WI38 (cell line): ENCODE measurements around the gene PAX5.

Source experiments
- H3K4me3 ChIP-seq: 2 replicates; pipeline ENCODE4 v1.5.1; 2011; ENCODE audit warnings: low read depth, mild to moderate bottlenecking, control low read depth, low read length
- CTCF ChIP-seq: IDR thresholded peaks from 2 replicates; pipeline ENCODE4 v1.5.1; 2012; ENCODE audit warnings: low read depth, mild to moderate bottlenecking, control low read depth, low read length

PAX5 gene

GRCh38 chr9:36912620-36913019, 121.4 kb downstream of the PAX5 start:
- TF ChIP-seq CTCF = no peak
- no peak overlapping the region for H3K4me3 ChIP-seq

- TF ChIP-seq CTCF = no peak
Observed at GRCh38 chr9:36911601-36912412, 122.3 kb downstream of the PAX5 start.

GRCh38 chr9:36911037-36911436, 123.0 kb downstream of the PAX5 start:
- no peak for TF ChIP-seq CTCF
- no peak overlapping the region for H3K4me3 ChIP-seq

More at GRCh38 chr9:36911601-36912412, 122.3 kb downstream of the PAX5 start:
- H3K4me3 ChIP-seq = no peak overlapping the region

GRCh38 chr9:36906492-36906891, 127.6 kb downstream of the PAX5 start:
- H3K4me3 ChIP-seq = no peak overlapping the region
- no peak for TF ChIP-seq CTCF

- TF ChIP-seq CTCF = no peak
- no peak overlapping the region for H3K4me3 ChIP-seq
Observed at GRCh38 chr9:36905101-36906066, 128.7 kb downstream of the PAX5 start.

- H3K4me3 ChIP-seq = no peak overlapping the region
Observed at GRCh38 chr9:36903541-36904435, 130.3 kb downstream of the PAX5 start.

More at GRCh38 chr9:36903541-36904435, 130.3 kb downstream of the PAX5 start:
- no peak for TF ChIP-seq CTCF
